Breast epithelium (tissue), 3 donors: ENCODE measurements around the gene ERG28.

Source experiments
- CTCF ChIP-seq, 3 donors: fragments of 450-650 bp; IDR thresholded peaks; one replicate each; pipeline ENCODE4 v1.5.1; 2016 to 2017; ENCODE audit warnings: antibody characterized with exemption in 3 of 3, mild to moderate bottlenecking in 3 of 3, moderate library complexity in 3 of 3
- POLR2AphosphoS5 ChIP-seq, 3 donors: sonication (generic); formaldehyde crosslinking; IDR thresholded peaks; one replicate each; pipeline ENCODE4 v1.6.1; 2017; ENCODE audit warnings: antibody characterized with exemption in 3 of 3

DNA sequence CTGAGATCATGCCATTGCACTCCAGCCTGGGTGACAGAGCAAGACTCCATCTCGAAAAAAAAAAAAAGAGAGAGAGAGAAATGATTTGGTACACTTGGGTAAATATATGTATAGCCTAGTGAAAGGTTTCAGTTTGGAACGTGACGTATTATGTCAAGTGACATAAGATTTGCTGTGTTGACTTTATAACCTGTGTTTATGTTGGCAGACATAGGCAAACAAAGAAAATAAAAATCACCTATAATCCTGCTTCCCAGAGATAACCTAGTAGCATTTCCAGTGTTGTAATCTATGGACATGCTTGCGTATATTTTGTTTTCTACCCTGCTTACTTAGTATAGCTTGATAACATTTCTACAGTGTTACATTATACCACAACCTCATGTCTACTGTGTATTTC lies 16.7 kb downstream of the ERG28 start:
- TF ChIP-seq CTCF (IDR thresholded peaks at IDR 0.05) (no peak), POLR2AphosphoS5 (IDR thresholded peaks at IDR 0.05) (no peak)
